Central memory CD8-positive, alpha-beta T cell (primary cell): Measurements from ENCODE around the gene TENM3.

Experiments
- ATAC-seq: fragments of 150-1000 bp; cut with Tn5 transposase; replicated peaks from 2 replicates; pipeline ENCODE4 v1.10.0; 2022; ENCODE audit warnings: mild to moderate bottlenecking, moderate FRiP score, moderate number of reproducible peaks; ENCODE audit not compliant: poor library complexity, severe bottlenecking; ENCODE audit errors: extremely low read depth
- DNase-seq, 2 donors: peaks; one replicate each; pipeline ENCODE4 v3.0.0; 2021; ENCODE audit warnings: low spot score in 2 of 2
- H3K27ac Mint-ChIP-seq: one replicate; pipeline ENCODE4 v1.8.0; 2022; ENCODE audit warnings: low read depth, mild to moderate bottlenecking, moderate library complexity, mixed read lengths
- H3K27me3 Mint-ChIP-seq: one replicate; pipeline ENCODE4 v1.8.0; 2022; ENCODE audit warnings: mixed read lengths
- H3K36me3 Mint-ChIP-seq: one replicate; pipeline ENCODE4 v1.8.0; 2022; ENCODE audit warnings: mild to moderate bottlenecking, moderate library complexity, mixed read lengths; ENCODE audit not compliant: insufficient read depth
- H3K4me1 Mint-ChIP-seq: one replicate; pipeline ENCODE4 v1.8.0; 2022; ENCODE audit warnings: mixed read lengths
- H3K4me3 Mint-ChIP-seq: one replicate; pipeline ENCODE4 v1.8.0; 2022; ENCODE audit warnings: mild to moderate bottlenecking, moderate library complexity, mixed read lengths
- H3K9me3 Mint-ChIP-seq: one replicate; pipeline ENCODE4 v1.8.0; 2022; ENCODE audit warnings: mixed read lengths

TENM3 gene

GRCh38 chr4:182758273-182758672 lies 515.1 kb downstream of the TENM3 start:
- no peaks in the 10 kb centered on the region for H3K36me3 Mint-ChIP-seq
- no peaks in the 10 kb centered on the region for H3K4me1 Mint-ChIP-seq
- no peak for ATAC-seq
- no peak overlapping the region for H3K4me3 Mint-ChIP-seq
- no peak for DNase-seq
- no peaks in the 10 kb centered on the region for H3K9me3 Mint-ChIP-seq
- no peak overlapping the region for H3K27ac Mint-ChIP-seq
- peaks cover 26% of the 10 kb centered on the region for H3K27me3 Mint-ChIP-seq

- Mint-ChIP-seq H3K4me3 (no peak overlapping the region), H3K4me1 (no peaks in the 10 kb centered on the region), H3K27ac (no peak overlapping the region), H3K36me3 (no peaks in the 10 kb centered on the region), H3K9me3 (no peaks in the 10 kb centered on the region), H3K27me3 (peaks cover 44% of the 10 kb centered on the region)
- ATAC-seq (no peak), DNase-seq (no peak)
Measured at GRCh38 chr4:182760551-182761043, 517.4 kb downstream of the TENM3 start.

DNA sequence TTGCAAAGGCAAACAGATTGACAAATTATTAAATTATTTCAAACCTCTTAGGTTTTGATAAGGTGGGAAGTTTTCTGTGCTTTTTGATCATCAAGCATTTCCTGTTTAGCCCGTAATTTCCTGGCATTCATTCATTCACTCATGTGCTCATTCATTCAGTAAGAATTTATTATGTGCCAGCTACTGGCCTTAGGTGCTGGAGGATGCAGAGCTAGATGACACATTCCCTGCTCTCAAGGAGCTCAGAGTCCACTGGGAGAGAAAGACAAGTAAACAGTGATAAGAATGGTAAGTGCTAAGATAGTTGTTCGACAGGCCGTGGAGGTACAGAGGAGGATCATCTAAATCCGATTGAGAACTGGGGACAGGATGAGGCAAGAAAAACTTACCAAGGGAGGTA lies 520.9 kb downstream of the TENM3 start:
- DNase-seq: no peak
- ATAC-seq: no peak
- H3K4me3 Mint-ChIP-seq: no peak overlapping the region
- no peak overlapping the region for H3K27ac Mint-ChIP-seq
- no peaks in the 10 kb centered on the region for H3K36me3 Mint-ChIP-seq
- H3K27me3 Mint-ChIP-seq: peaks cover 46% of the 10 kb centered on the region
- H3K9me3 Mint-ChIP-seq: no peaks in the 10 kb centered on the region
- no peaks in the 10 kb centered on the region for H3K4me1 Mint-ChIP-seq

DNA sequence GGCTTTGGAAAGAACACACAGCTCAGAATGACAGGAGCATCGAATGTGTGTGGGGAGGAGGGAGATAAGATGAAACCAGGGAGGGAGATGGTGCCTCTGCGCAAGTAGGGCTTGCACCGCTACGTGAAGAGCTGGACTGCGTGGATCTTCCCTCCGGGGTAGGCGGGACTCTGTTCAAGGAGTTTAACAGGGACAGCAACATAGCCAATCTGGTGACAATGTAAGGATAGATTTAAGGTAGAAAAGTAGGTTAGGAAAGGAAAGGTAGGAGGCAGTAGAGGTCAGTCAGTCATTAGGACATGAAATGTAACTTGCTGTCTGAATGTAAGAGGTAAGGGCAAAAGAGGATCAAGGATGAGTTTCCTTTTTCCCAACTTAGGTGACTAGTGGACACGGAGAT lies 521.4 kb downstream of the TENM3 start:
- peaks cover 44% of the 10 kb centered on the region for H3K27me3 Mint-ChIP-seq
- H3K27ac Mint-ChIP-seq: no peak overlapping the region
- no peak for DNase-seq
- no peaks in the 10 kb centered on the region for H3K9me3 Mint-ChIP-seq
- no peak for ATAC-seq
- H3K4me1 Mint-ChIP-seq: no peaks in the 10 kb centered on the region
- no peaks in the 10 kb centered on the region for H3K36me3 Mint-ChIP-seq
- H3K4me3 Mint-ChIP-seq: no peak overlapping the region

DNA sequence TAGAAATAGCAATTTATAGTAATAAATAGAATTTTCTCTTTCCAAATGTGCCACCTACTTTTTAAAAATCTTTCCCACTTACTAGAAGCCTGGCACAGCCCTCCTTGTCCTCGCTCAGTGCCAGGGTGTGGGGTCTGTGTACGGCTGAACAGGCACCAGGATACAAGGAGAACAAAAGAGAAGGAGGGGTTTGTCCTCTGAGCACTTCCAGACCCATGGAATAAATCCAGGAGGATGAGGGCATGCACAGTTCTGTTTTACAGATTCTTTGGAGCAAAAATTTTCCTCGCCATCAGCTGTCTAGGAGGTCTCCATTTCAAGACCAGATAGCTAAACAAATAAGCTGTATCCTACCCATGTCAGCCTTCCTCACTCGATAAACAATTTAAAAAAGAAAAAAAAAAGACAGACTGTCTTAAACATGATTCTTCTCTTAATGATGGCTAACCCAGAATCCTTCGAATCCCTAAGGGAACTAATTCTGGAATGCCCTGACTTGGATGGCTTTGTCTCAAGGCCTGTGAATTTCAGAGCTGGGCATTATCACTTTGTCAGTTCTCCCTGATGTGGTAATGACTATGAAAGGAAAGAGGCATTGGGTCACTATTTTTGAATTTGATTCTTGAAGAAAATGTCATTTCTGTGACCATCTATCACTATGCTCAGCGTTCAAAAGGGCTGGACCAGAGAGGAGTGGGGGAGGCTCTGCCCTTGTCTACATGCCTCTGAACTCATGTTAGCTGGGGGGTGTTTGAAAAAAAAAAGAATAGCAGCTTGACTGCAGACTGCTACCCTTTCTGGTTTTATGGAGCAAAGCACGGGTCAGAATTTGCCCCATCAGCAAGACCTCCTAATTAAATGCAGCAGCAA lies 523.0 kb downstream of the TENM3 start:
- Mint-ChIP-seq H3K4me1 (no peaks in the 10 kb centered on the region), H3K27ac (no peak overlapping the region), H3K36me3 (no peaks in the 10 kb centered on the region), H3K27me3 (peaks cover 37% of the 10 kb centered on the region), H3K4me3 (no peak overlapping the region), H3K9me3 (no peaks in the 10 kb centered on the region)
- ATAC-seq (no peak), DNase-seq (no peak)

GRCh38 chr4:182766857-182767250 lies 523.7 kb downstream of the TENM3 start:
- Mint-ChIP-seq H3K27me3 (peaks cover 37% of the 10 kb centered on the region), H3K4me1 (no peaks in the 10 kb centered on the region), H3K4me3 (no peak overlapping the region), H3K36me3 (no peaks in the 10 kb centered on the region), H3K9me3 (no peaks in the 10 kb centered on the region), H3K27ac (no peak overlapping the region)
- no peak for ATAC-seq
- no peak for DNase-seq

DNA sequence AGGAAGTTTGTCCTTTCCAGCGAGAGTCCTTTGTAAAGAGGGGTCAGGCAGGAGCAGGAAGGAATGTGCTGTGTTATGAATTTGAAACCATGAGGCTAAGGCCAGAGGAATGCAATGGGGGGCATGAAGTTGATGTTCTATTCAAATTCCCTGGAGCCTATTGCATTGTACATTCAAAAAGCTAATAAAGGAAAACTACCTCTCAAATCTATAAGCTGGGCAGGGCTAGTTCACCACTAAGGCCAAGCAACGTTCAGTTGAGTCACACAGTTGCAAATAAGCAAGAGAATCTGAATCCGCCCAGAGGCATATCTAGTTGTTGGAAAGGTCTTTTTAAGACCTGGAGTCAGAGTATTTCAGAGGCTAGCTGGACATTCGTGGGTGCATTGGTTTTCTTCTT lies 525.6 kb downstream of the TENM3 start:
- Mint-ChIP-seq H3K9me3 (no peaks in the 10 kb centered on the region), H3K4me1 (no peaks in the 10 kb centered on the region), H3K36me3 (no peaks in the 10 kb centered on the region), H3K27me3 (peaks cover 36% of the 10 kb centered on the region), H3K4me3 (no peak overlapping the region), H3K27ac (no peak overlapping the region)
- ATAC-seq (no peak), DNase-seq (no peak)

DNA sequence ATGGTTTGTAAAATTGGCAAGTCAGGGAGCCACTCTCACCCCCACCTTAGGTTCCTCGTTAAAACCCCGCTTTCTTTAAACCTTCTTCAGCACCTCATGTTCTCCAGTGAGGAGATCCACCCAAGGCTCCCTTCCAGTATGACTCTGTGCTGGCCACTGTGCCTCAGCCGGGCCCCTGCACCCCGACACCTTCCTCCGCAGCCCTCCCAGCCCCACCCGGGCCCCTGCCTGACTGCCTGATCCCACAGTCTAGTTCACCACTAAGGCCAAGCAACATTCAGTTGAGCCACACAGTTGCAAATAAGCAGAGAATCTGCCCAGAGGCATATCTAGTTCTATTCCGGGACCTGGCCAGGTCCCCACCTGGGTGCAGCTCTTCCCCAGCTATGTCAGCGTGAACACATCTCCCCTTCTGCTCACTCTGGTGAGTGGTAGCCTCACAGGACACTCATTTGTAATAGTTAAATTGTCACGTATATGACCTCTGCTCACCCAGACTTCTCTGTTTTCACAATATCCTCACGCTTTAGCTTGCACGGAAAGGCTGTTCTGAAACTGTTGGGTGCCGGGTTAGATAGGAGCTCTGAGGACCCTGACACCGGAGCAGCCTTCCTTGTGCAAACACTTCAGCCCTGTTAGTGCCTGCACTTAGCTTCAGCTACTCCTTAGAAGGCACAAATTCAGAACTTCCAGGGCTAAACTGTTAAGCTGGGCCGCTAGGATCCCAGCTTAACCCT lies 527.2 kb downstream of the TENM3 start:
- ATAC-seq: no peak
- no peaks in the 10 kb centered on the region for H3K4me1 Mint-ChIP-seq
- H3K36me3 Mint-ChIP-seq: no peaks in the 10 kb centered on the region
- no peak for DNase-seq
- peaks cover 25% of the 10 kb centered on the region for H3K27me3 Mint-ChIP-seq
- no peak overlapping the region for H3K27ac Mint-ChIP-seq
- H3K9me3 Mint-ChIP-seq: no peaks in the 10 kb centered on the region
- H3K4me3 Mint-ChIP-seq: no peak overlapping the region

GRCh38 chr4:182770996-182771514 lies 527.9 kb downstream of the TENM3 start:
- ATAC-seq: no peak
- H3K4me1 Mint-ChIP-seq: no peaks in the 10 kb centered on the region
- peaks cover 25% of the 10 kb centered on the region for H3K27me3 Mint-ChIP-seq

GRCh38 chr4:182775075-182775474 lies 531.9 kb downstream of the TENM3 start:
- Mint-ChIP-seq H3K4me1 (no peaks in the 10 kb centered on the region), H3K36me3 (no peaks in the 10 kb centered on the region), H3K27ac (no peak overlapping the region), H3K4me3 (no peak overlapping the region), H3K27me3 (peaks cover 14% of the 10 kb centered on the region), H3K9me3 (no peaks in the 10 kb centered on the region)
- ATAC-seq (no peak), DNase-seq (no peak)

More at GRCh38 chr4:182770996-182771514, 527.9 kb downstream of the TENM3 start:
- no peak overlapping the region for H3K27ac Mint-ChIP-seq
- no peak overlapping the region for H3K4me3 Mint-ChIP-seq
- H3K9me3 Mint-ChIP-seq: no peaks in the 10 kb centered on the region
- DNase-seq: no peak
- no peaks in the 10 kb centered on the region for H3K36me3 Mint-ChIP-seq

GRCh38 chr4:182776376-182777105 lies 533.3 kb downstream of the TENM3 start:
- Mint-ChIP-seq H3K27ac (no peak overlapping the region), H3K4me1 (no peaks in the 10 kb centered on the region), H3K36me3 (no peaks in the 10 kb centered on the region), H3K4me3 (no peak overlapping the region), H3K27me3 (peaks cover 14% of the 10 kb centered on the region), H3K9me3 (no peaks in the 10 kb centered on the region)
- ATAC-seq (no peak), DNase-seq (no peak)

DNA sequence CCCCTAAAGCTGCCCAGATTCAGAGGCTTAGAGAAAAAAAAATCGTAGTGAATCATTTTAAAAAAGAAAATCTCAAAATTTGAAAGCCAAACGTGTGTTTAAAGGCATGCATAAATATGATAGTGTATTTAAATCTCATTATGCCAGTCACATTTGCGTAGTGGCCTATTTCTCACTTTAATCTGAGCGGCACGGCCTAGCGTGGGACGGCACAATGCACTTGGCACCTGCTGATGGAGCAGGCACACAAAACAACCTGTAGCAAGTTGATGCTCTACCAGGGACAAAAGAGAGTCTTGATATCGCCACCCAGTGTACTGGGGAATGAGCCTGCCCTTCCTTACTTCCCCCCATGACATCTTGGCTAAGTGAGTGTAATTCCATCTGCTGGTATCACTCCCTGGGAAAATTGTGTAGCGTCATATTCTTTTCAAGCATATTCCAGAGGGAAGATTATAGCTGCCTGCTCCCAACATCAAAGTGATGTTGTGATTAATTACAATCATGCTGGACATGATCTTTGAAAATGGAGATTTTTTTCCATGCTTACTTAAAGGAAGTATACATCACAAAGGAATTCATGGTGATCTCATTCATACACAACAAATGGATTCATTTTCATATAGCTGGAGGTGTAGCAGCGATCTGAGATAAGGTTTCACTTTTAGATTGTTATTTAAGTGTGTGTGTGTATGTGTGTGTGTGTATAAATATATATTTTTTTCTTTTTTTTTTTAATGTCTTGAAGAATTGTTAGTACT lies 535.2 kb downstream of the TENM3 start:
- Mint-ChIP-seq H3K4me1 (no peaks in the 10 kb centered on the region), H3K9me3 (no peaks in the 10 kb centered on the region), H3K27ac (no peak overlapping the region), H3K27me3 (peaks cover 14% of the 10 kb centered on the region), H3K4me3 (no peak overlapping the region), H3K36me3 (no peaks in the 10 kb centered on the region)
- no peak for DNase-seq
- ATAC-seq: no peak
